HUES48 (cell line): ENCODE data around the gene SFXN5.

ENCODE experiments used
- H3K27ac ChIP-seq: one replicate; pipeline ENCODE4 v1.7.0; 2013; ENCODE audit warnings: low read depth, low read length, inconsistent platforms
- H3K27me3 ChIP-seq: 2 replicates; pipeline ENCODE4 v1.6.1; 2013; ENCODE audit warnings: mild to moderate bottlenecking, low read length; ENCODE audit not compliant: control insufficient read depth, insufficient read depth
- H3K36me3 ChIP-seq: 2 replicates; pipeline ENCODE4 v1.6.1; 2013; ENCODE audit warnings: low read length; ENCODE audit not compliant: control insufficient read depth, insufficient read depth
- H3K4me1 ChIP-seq: 2 replicates; pipeline ENCODE4 v1.6.1; 2013; ENCODE audit warnings: mild to moderate bottlenecking, low read length; ENCODE audit not compliant: control insufficient read depth, insufficient read depth
- H3K4me3 ChIP-seq: 2 replicates; pipeline ENCODE4 v1.5.1; 2013; ENCODE audit warnings: mild to moderate bottlenecking, low read depth, low read length
- H3K9ac ChIP-seq: 2 replicates; pipeline ENCODE4 v1.6.1; 2013; ENCODE audit warnings: mild to moderate bottlenecking, low read depth, low read length, moderate library complexity
- H3K9me3 ChIP-seq: 2 replicates; pipeline ENCODE4 v1.6.1; 2013; ENCODE audit warnings: low read length; ENCODE audit not compliant: control insufficient read depth, insufficient read depth

Gene SFXN5

DNA sequence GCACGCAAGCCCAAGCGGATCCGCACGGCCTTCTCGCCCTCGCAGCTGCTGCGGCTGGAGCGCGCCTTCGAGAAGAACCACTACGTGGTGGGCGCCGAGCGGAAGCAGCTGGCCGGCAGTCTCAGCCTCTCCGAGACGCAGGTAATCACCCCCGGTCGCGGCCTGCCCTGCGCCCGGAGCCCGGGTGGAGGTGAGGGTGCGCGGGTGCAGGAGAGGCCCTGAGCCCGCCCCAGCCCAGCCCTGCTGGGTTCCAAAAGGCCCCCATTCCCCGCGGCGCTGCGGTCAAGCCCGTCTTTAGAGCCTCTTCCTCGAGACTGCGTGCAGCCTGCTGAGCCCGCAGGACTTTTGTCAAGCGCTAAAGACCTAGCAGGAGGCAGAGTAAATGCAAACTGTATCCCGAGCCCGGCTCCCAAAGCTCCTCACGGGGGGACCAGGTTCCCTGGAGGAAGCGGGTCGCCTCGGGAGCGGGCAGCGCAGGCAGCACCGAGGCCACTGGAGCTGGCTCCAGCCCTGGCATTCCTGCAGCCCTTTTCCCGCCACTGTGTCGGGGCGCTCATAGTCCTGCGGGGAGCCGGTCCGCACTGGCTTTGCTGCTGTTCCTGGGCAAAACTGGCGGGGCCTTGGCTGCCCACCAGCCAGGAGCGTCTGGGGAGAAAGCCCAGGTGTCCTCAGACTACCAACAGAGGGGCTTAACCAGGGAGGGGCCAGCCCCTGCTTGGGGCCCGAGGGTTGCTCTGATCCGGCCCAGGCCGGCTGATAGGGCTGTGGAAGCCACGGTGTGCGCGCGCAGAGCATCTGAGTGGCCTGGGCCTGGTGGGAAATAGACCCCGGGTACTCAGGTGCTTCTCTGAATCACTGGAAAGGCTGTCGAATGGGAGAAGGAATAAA, 146.9 kb downstream of the SFXN5 start:
- Histone ChIP-seq H3K27me3 (peaks cover 100% of the 10 kb centered on the region), H3K4me1 (peaks cover 44% of the 10 kb centered on the region), H3K4me3 (peak overlapping the region; percentile 43), H3K9ac (no peak overlapping the region), H3K36me3 (no peaks in the 10 kb centered on the region), H3K27ac (no peak overlapping the region), H3K9me3 (no peaks in the 10 kb centered on the region)

DNA sequence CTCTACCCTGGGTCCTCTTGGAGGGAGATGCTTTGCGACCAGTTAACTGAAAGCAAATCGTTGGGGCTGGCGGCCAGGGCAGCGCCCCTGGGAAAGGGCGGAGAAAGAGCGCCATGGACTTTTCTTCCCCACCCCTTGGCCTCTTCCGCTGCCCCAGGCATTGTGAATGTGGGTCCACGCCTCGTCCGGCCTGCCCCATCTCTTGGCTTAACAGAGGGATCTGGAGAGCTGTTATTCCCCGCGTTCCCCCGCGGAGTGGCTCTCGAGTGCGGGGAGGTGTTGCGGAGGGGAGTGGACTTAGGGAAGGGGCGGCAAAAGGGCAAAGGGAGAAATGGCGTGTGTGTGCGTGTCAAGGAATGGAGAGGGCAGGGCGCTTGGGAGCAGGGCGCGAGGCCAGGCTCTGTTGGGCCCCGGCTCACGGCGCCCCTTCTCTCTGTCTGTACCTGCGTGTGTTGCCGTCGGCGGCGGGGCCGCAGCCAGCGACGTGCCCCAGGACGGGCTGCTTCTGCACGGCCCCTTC, 147.6 kb downstream of the SFXN5 start:
- Histone ChIP-seq H3K27ac (no peak overlapping the region), H3K36me3 (no peaks in the 10 kb centered on the region), H3K27me3 (peaks cover 100% of the 10 kb centered on the region), H3K4me1 (peaks cover 49% of the 10 kb centered on the region), H3K9me3 (no peaks in the 10 kb centered on the region), H3K9ac (no peak overlapping the region), H3K4me3 (peak overlapping the region; percentile 43)

DNA sequence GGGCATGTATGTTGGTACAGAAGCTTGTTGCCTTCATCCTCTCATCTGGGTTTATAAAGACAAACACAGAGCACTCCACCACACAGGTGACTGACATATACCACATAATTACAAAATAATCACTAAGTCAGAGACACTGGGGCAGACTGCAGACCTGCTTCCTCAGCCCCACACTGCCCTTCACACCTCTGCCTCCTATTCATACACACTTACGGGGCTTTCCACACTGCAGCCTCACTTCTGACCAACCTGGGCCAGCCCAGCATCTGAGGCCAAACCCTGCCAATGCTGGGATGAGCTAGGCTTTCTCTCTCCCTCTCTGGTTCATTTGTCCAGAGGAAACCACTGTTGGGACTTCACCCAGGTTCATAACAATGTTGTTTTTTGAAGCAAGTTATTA, 149.7 kb downstream of the SFXN5 start:
- H3K4me1 ChIP-seq = peaks cover 49% of the 10 kb centered on the region
- H3K9me3 ChIP-seq = no peaks in the 10 kb centered on the region
- no peak overlapping the region for H3K9ac ChIP-seq
- peaks cover 99% of the 10 kb centered on the region for H3K27me3 ChIP-seq
- no peak overlapping the region for H3K4me3 ChIP-seq
- H3K27ac ChIP-seq = no peak overlapping the region
- H3K36me3 ChIP-seq = no peaks in the 10 kb centered on the region

DNA sequence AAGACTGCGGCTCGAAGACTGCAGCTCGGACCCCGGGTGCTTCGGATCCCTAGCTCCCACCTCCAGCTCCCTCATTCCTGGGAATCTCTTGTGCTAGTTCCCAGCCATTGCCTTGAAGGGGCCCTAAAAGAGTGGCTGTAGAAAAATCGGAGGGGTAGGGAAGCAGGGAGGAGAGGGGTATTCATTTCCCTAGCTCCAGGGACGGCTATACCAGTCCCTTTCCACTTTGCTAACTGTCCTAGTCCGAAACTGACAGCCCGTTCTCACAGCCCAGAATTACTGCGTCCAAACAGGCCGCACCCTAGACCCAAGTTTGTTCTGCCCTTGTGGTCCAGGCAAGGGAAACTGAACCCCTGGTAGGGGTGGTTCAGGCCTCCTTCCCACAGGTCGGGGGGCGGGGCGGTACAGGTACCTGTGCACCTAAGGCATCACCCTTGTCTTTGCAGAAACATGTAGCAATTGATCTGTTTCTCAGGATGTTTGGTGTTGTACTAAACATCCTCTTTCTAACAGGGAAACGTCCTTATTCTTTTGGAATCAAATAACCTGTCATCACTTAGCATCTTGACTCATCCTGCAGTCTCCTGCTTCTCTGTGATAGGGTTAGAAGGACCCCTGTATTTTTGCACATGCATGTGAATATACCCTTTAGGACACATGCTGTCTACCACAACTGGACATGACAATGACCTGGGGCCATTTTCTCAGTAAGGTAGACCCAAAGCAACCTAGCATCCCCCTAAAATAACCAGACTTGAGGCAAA, 150.2 kb downstream of the SFXN5 start:
- H3K9me3 ChIP-seq = no peaks in the 10 kb centered on the region

DNA sequence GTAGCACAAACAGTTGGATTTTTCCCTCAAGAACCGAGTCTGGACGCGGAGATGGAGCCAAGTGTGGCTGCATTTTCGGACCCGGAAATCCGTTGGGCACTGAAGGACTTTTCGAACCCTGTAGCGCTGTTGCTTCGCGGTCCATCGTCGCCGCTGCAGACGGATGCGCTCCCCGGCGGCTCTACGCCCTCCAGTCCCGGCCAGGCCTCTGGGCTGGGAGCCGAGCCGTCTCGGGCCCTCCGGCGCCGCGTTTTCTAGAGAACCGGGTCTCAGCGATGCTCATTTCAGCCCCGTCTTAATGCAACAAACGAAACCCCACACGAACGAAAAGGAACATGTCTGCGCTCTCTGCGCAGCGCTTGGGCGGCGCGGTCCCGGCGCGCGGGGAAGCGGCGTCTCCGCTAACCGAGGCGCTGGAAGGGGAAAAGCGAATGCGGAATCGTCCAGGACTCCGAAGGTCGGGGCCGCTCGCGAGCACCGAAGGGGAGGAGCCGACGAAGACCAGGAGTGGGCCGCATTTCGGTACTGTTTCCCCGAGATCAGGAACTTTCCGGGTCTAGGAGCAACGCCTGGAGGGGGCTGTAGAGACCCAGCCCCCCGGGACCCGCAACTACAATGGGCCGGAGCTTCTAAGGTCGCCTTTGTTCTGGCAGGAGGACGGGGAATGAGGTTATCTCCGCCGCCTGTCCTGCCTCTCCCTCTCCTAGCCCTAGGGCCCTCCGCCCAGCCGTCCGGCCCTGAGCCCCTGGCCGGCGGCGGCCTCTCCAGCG, 151.0 kb downstream of the SFXN5 start:
- H3K4me1 ChIP-seq = peaks cover 36% of the 10 kb centered on the region
- no peaks in the 10 kb centered on the region for H3K9me3 ChIP-seq
- H3K4me3 ChIP-seq = peak overlapping the region; percentile 48
- no peak overlapping the region for H3K27ac ChIP-seq
- peaks cover 99% of the 10 kb centered on the region for H3K27me3 ChIP-seq
- H3K36me3 ChIP-seq = no peaks in the 10 kb centered on the region
- no peak overlapping the region; the same call in 1 of the 2 replicates for H3K9ac ChIP-seq

More for the DNA sequence above, 150.2 kb downstream of the SFXN5 start:
- Histone ChIP-seq H3K27ac (no peak overlapping the region), H3K4me1 (peaks cover 44% of the 10 kb centered on the region), H3K9ac (no peak overlapping the region; the same call in 1 of the 2 replicates), H3K4me3 (peak overlapping the region; percentile 48), H3K27me3 (peaks cover 99% of the 10 kb centered on the region), H3K36me3 (no peaks in the 10 kb centered on the region)

DNA sequence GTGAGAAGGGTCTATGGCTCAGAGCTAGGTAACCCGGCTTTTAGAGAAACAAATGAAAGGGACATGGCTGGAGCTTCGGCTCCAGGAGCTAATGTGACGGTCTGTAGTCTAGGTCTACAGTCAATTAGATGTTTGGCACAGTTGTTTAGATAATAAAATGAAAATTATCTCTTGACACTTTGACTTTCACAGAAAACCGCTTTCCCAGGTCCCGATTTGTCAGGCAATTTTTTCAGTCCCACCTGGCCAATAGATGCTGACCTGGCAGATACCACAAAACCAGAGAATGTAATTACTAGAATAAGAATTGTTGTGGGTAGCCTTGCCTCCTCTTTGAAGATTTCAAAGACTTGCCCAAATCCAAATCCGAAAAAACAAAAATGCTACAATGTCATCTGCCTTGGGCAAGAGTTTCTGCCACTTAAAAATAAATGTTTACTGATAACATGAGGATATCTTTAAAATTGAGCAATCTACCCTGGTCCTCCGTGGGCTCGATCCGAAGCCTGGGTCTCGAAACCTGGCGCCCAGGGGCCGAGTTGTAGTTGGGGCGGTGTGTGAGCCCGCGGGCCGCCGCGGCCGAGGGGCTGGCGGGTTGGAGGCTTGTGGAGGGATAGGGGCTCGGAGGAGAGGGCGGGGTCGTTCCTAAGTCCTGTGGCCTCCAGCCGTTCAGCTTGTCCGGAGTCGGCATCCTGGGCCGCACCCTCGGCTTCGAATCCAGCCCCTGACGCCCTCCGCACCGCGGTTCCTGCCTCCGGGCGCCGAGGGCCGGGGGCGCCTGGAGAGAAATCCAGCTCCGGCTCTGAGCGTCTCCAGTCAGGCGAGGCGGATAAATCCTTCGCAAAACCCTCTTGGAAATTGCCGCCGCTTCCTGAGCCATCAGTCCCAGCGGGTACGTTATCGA, 151.8 kb downstream of the SFXN5 start:
- no peaks in the 10 kb centered on the region for H3K9me3 ChIP-seq
- H3K27ac ChIP-seq = no peak overlapping the region
- peaks cover 99% of the 10 kb centered on the region for H3K27me3 ChIP-seq
- peaks cover 36% of the 10 kb centered on the region for H3K4me1 ChIP-seq
- H3K36me3 ChIP-seq = no peaks in the 10 kb centered on the region
- peak overlapping the region; percentile 48 for H3K4me3 ChIP-seq
- no peak overlapping the region for H3K9ac ChIP-seq

DNA sequence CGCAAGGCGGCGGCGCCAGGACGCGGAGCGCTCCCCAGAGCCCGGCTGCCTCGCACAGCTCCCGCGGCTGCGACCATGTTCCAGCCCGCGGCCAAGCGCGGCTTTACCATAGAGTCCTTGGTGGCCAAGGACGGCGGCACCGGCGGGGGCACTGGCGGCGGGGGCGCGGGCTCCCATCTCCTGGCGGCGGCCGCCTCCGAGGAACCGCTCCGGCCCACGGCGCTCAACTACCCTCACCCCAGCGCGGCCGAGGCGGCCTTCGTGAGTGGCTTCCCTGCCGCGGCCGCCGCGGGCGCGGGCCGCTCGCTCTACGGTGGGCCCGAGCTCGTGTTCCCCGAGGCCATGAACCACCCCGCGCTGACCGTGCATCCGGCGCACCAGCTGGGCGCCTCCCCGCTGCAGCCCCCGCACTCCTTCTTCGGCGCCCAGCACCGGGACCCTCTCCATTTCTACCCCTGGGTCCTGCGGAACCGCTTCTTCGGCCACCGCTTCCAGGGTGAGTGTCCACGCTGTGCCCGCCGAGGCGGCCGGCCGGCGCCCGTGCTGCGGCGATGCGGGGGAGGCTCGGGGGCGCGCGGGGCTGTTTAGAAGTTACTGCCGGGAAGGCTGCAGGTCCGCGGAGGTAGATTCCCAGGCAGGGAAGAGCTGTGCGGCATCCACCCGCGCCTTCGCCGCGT, 153.5 kb downstream of the SFXN5 start:
- H3K27ac ChIP-seq = no peak overlapping the region

DNA sequence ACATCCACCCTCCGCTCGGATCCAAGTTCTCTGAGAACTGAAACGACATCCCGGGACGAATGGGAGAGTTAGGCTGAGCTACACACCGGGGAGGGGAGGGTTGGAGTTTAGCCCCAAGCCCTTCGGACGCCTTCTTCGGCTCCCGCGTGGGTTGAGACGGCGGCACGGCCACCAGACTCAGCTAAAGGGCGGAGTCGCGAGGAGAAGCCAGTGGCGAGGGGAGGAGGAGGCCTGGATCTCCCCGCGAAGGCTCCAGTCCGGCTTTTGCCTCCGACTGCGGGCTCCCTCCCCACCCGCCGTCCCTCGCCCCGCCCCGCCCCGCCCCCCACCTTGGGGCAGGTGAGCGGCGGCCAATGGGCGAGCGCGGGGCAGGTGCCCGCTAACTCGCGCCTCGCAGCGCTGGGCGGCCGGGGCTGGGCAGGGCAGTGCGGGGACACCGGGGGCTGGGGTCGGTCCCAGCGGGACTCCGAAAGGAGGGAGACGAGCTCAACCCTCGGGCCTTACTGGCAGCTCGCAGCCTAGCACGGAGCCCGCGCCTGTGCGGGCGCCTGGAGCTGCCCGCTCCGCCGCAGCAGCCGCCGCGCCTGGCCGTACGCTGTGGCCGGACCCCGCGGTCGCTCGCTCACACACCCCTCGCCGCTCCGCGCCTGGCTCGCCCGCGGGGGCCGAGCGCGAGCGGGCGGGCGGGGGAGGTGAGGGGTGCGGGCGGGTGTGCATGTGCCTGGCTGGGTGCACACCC, 154.2 kb downstream of the SFXN5 start, which contains the start of gene EMX1:
TSS of gene EMX1 (plus strand) at position 382 of the 739 bp plus-strand sequence. CDS start at position 716, 334 bp downstream.
- Histone ChIP-seq H3K36me3 (no peaks in the 10 kb centered on the region), H3K4me3 (peak within 1 kb of the TSS; percentile 70), H3K4me1 (peaks cover 45% of the 10 kb centered on the region), H3K27me3 (peaks cover 99% of the 10 kb centered on the region), H3K9ac (no peak within 1 kb of the TSS), H3K9me3 (no peaks in the 10 kb centered on the region), H3K27ac (no peak within 1 kb of the TSS)

More for the DNA sequence above, 153.5 kb downstream of the SFXN5 start:
- Histone ChIP-seq H3K9ac (no peak overlapping the region), H3K9me3 (no peaks in the 10 kb centered on the region), H3K4me3 (peak overlapping the region; percentile 50), H3K27me3 (peaks cover 99% of the 10 kb centered on the region), H3K36me3 (no peaks in the 10 kb centered on the region), H3K4me1 (peaks cover 45% of the 10 kb centered on the region)

DNA sequence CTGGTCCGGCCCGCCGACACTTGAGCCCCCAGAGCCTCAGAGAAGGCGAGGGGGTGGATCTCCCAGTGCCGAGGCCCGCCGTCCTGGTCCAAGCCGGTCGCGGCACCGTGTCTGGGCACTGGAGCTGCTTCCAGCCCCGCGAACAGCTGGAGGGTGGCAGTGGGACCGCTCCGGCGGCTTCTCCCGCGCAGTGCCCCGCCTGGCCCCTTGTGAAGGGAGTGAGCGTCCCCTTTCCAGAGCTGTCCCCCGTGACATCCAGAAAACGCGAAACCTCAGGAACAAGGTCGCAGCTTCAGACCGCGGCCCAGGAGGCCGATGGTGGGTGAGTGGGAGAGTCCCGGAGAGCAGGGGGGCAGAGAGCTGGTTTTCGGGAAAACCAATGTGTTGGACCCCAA, 154.8 kb downstream of the SFXN5 start:
- Histone ChIP-seq H3K27me3 (peaks cover 99% of the 10 kb centered on the region), H3K4me1 (peaks cover 45% of the 10 kb centered on the region), H3K9ac (no peak overlapping the region)

More for the DNA sequence above, 154.8 kb downstream of the SFXN5 start:
- H3K27ac ChIP-seq = no peak overlapping the region
- no peaks in the 10 kb centered on the region for H3K9me3 ChIP-seq
- peak overlapping the region; percentile 70 for H3K4me3 ChIP-seq
- H3K36me3 ChIP-seq = no peaks in the 10 kb centered on the region
